Muscle of leg (tissue), 11 donors: ENCODE measurements around the gene GLIS2. TPM values are rescaled to one million over a fixed set of nuclear protein-coding genes. Genes with fewer than 3 reads are reported as not detected.

Experiments
- DNase-seq: peaks from one replicate; pipeline ENCODE4 v3.0.0; 2013
- H3K27ac ChIP-seq: one replicate; pipeline ENCODE4 v1.5.1; 2013; ENCODE audit warnings: mild to moderate bottlenecking, low read length, control low read depth
- H3K27me3 ChIP-seq: one replicate; pipeline ENCODE4 v1.6.1; 2013; ENCODE audit warnings: low read length; ENCODE audit not compliant: control insufficient read depth, insufficient read depth
- H3K36me3 ChIP-seq: one replicate; pipeline ENCODE4 v1.6.1; 2013; ENCODE audit warnings: low read length; ENCODE audit not compliant: control insufficient read depth, insufficient read depth
- H3K4me1 ChIP-seq: one replicate; pipeline ENCODE4 v1.6.1; 2013; ENCODE audit warnings: low read length; ENCODE audit not compliant: control insufficient read depth, insufficient read depth
- H3K4me3 ChIP-seq: one replicate; pipeline ENCODE4 v1.5.1; 2013; ENCODE audit warnings: low read length, control low read depth
- H3K9me3 ChIP-seq: replicated peaks from 2 replicates; pipeline ENCODE4 v1.6.1; 2013; ENCODE audit warnings: low read depth, low read length; ENCODE audit not compliant: control insufficient read depth
- WGBS: methylation state at CpG from one replicate; pipeline ENCODE4 v1.1.5; 2013; ENCODE audit warnings: missing lambda C conversion rate; ENCODE audit not compliant: insufficient coverage; 5-methylcytosine and 5-hydroxymethylcytosine counted together
- polyA plus RNA-seq, 8 donors: library from polyadenylated mRNA; unstranded; fragments of 120-200 nt; gene quantifications; one replicate each; pipeline versions ENCODE4 v1.2.1 to v1.2.3, GENCODE V29; 2013; ENCODE audit warnings: inconsistent platforms in 1 of 8, low replicate concordance in 1 of 8; ENCODE audit not compliant: insufficient read length in 8 of 8, insufficient read depth in 1 of 8
- total RNA-seq: library from RNA; stranded (reverse); fragments of 120-200 nt; gene quantifications from one replicate; pipeline ENCODE4 v1.2.4, GENCODE V29; 2013

GLIS2 gene
- total and polyA plus RNA-seq, 9 donors, result 6.5 to 30.1 (median 25.5) TPM

DNA sequence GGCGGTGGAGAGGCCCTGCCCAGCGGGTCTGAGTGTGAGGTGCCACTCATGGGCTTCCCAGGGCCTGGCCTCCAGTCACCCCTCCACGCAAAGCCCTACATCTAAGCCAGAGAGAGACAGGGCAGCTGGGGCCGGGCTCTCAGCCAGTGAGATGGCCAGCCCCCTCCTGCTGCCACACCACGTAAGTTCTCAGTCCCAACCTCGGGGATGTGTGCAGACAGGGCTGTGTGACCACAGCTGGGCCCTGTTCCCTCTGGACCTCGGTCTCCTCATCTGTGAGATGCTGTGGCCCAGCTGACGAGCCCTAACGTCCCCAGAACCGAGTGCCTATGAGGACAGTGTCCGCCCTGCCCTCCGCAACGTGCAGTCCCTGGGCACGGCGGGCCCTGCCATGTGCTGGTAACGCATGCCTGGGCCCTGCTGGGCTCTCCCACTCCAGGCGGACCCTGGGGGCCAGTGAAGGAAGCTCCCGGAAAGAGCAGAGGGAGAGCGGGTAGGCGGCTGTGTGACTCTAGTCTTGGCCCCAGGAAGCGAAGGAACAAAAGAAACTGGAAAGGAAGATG is 67.0 kb downstream of the GLIS2 start:
- DNase-seq, result no peak
- H3K9me3 ChIP-seq, result no peaks in the 10 kb centered on the region
- H3K4me3 ChIP-seq, result no peak overlapping the region
- H3K27me3 ChIP-seq, result no peaks in the 10 kb centered on the region
- H3K36me3 ChIP-seq, result peaks cover 49% of the 10 kb centered on the region
- 70% methylated on average over 13 of the region's 21 CpGs for WGBS
- H3K4me1 ChIP-seq, result peaks cover 90% of the 10 kb centered on the region
- H3K27ac ChIP-seq, result peak overlapping the region; percentile 35

DNA sequence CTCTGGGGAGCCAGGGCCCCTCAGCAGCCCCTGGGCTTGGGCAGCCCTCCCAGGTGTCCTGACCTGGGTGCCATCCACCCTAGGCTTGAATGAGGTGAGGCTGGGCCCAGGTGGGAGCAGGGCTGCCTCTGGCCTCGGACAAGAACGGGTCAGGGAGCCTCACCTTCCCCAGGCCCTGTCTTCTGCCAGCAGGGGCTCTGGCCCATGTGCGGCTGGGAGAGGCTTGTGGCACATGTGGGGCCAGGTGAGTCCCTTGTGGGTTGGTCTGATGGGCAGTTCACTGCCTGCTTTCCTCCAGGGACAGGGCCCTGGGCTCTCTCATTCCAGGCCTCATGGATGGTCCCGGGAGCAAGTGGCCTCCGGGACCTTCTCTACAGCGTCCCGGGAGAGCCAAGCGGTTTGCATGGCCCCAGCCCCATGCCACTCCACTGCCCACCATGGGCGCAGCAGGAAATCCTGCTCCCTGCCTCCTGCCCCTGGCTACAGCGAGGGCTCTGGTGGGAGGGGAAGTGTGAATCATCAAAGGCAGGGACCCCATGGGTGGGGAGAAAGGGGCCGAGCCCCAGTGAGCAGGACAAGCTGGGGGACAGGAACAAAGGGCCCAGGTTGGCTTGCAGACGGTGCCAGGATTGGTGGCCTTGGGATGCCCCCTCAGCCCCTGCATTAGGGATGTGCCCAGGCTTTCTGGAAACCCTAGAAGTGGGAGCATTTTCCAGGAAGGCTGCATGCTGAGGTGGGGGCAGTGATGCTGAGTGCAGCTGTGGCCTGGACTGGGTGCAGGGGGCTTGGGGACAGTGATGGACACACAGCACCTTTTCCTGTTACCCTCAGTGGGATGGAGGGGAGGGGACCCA is 68.0 kb downstream of the GLIS2 start:
- H3K4me1 ChIP-seq, result peaks cover 90% of the 10 kb centered on the region
- H3K36me3 ChIP-seq, result peaks cover 53% of the 10 kb centered on the region
- peak overlapping the region; percentile 62 for H3K27ac ChIP-seq

DNA sequence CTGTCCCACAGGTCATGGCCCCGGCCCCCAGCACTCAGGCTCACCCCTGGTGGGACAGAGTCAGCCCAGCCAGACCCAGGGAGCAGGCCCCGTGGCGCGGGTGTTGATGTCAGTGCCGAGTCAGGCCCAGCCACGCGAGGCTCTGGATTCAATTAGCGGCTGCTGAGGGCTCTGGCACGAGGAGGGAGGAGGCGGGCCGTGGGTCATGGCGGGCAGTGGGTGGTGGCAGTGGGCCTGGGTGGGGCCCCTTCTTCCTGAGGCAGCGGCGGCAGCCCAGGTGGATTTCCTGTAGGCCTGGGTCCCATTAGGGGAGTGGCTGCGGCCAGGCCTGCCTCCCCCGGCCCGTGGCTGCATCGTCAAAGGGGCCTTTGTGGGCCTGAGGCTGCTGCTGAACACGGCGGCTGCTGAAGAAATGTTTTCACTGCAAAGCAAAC is 68.7 kb downstream of the GLIS2 start:
- no peaks in the 10 kb centered on the region for H3K27me3 ChIP-seq
- no peaks in the 10 kb centered on the region for H3K9me3 ChIP-seq
- DNase-seq, result peak; percentile 63
- WGBS, result 21% methylated on average over 18 of the region's 20 CpGs
- peaks cover 92% of the 10 kb centered on the region for H3K4me1 ChIP-seq
- H3K27ac ChIP-seq, result peak overlapping the region; percentile 62
- H3K36me3 ChIP-seq, result peaks cover 47% of the 10 kb centered on the region
- no peak overlapping the region for H3K4me3 ChIP-seq

More for the DNA sequence above, 68.0 kb downstream of the GLIS2 start:
- H3K27me3 ChIP-seq, result no peaks in the 10 kb centered on the region
- no peaks in the 10 kb centered on the region for H3K9me3 ChIP-seq
- H3K4me3 ChIP-seq, result no peak overlapping the region
- no peak for DNase-seq
- 77% methylated on average over 8 of the region's 12 CpGs for WGBS

DNA sequence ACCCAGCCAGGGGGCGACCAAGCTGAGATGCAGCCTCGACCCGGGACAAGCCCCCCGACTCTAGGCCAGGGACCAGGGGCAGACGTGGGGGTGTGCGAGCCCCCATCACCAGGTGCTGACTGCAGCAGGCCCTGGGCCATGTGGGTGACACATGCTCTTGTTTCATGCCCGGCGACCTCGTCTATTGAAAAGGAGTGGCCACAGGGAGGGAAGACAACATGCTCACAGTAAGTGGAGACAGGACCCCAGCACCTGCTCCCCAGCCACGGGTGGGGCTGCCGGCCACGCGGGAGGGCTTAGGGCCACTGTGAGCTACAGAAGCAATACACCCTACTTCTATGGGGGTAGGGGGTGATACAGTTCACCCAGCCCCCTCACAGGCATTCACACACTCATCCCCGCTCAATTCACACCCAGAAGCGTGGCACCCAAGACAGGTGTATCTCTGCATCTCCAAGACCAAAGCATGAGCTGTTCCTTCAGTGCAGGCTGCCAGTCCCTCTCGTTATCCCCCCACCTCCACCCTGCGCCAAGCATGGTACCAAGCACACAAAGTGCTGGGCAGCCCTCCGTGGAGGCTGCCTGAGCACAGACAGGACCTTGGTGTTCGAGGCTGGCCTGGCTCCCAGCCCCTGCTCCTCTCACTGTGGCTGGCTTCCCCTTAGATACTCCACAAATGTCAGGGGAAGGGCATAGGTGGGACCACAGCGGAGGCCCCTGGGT is 69.4 kb downstream of the GLIS2 start:
- WGBS, result 63% methylated on average over 10 of the region's 20 CpGs
- DNase-seq, result peak; percentile 14
- Histone ChIP-seq H3K27ac (peak overlapping the region; percentile 62), H3K9me3 (no peaks in the 10 kb centered on the region), H3K4me1 (peaks cover 94% of the 10 kb centered on the region), H3K4me3 (no peak overlapping the region), H3K27me3 (no peaks in the 10 kb centered on the region), H3K36me3 (peaks cover 47% of the 10 kb centered on the region)

DNA sequence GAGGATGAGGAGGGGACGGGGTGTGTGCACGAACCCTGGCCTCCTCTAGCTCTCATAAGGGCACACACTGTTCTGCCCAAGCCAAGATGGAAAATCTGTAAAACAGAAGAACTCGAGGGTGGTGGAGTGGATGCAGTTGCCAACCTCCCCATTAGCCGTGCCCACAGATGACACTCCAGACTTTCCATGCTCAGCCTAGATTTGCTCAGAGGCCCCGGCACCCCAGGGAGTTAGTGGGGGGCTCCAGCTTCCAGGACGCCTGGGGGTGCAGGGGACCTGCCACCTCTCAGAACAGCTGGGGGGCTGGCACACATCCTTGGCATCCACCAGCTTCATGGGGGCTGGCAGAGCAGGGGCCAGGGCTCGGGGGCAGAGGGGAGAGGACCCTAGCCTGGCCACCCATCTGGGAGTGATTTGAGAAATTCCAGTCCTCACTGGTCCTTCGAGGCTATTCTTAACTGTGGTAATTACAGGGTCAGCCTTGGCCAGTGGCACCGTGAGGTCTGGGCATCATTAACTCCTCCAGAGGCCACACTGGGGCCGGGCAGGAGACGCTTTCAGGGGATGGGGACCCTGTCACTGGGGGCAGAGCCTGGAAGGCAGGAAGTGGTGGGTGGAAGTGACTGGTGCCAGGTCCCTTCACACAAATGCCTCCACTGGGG is 70.1 kb downstream of the GLIS2 start:
- H3K9me3 ChIP-seq, result no peaks in the 10 kb centered on the region
- no peak overlapping the region for H3K4me3 ChIP-seq
- H3K27ac ChIP-seq, result peak overlapping the region; percentile 40
- no peak for DNase-seq
- peaks cover 94% of the 10 kb centered on the region for H3K4me1 ChIP-seq
- no peaks in the 10 kb centered on the region for H3K27me3 ChIP-seq
- 39% methylated on average over 5 of the region's 11 CpGs for WGBS
- peaks cover 50% of the 10 kb centered on the region for H3K36me3 ChIP-seq

DNA sequence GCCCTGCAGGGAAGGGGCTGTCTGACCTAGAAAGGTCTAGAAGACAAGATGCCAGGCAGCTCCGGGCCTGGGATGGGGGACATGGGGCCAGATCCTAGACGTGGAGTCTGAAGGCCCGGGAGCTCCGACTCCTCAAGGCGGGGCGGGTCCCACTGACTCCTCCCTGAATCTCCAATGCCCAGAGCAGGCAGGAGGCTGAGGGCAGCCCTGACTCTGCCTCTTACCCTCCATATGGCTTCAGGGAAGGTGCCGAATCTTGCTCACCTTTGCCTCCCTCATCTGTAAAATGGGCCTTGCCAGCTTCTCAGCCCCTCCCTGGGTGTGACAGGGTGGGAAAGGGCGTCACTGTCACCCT is 70.6 kb downstream of the GLIS2 start:
- Histone ChIP-seq H3K27ac (no peak overlapping the region), H3K4me3 (no peak overlapping the region), H3K36me3 (peaks cover 46% of the 10 kb centered on the region), H3K9me3 (no peaks in the 10 kb centered on the region), H3K27me3 (no peaks in the 10 kb centered on the region), H3K4me1 (peaks cover 93% of the 10 kb centered on the region)
- WGBS, result 57% methylated on average over 6 of the region's 8 CpGs
- DNase-seq, result peak; percentile 42

DNA sequence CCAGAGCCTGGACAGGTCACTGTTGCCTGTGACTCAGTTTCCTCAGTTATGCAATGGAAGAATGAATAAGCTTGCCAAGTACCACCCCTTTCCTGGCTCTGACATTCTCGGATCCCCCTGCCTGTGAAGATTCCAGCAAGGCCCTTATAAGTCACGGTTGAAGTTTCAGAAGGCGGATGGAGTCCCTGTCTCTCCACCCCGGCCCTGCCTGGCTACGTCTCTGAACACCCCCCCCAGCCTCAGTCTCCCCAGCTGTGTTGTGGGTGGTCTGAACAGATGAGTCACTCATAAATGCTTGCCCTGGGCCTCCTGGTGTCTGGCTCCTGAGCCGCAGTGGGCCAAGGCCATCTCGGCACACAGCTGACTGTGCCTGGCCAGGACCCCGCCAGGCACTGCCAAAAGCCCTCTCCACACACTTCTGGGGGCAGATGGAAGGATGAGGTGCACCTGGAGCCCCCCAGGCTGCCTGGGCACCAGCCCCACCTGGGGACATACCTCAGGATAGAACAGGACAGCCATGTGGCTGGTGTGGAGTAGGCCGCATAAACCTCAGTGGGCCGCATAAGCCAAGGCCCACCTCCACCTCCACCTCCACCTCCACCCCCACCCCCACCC is 71.2 kb downstream of the GLIS2 start:
- peak; percentile 30 for DNase-seq
- Histone ChIP-seq H3K4me1 (peaks cover 93% of the 10 kb centered on the region), H3K27ac (peak overlapping the region; percentile 20), H3K4me3 (no peak overlapping the region), H3K36me3 (peaks cover 40% of the 10 kb centered on the region), H3K9me3 (no peaks in the 10 kb centered on the region), H3K27me3 (no peaks in the 10 kb centered on the region)
- WGBS, result no CpG with 5 or more reads among the region's 10 CpGs

DNA sequence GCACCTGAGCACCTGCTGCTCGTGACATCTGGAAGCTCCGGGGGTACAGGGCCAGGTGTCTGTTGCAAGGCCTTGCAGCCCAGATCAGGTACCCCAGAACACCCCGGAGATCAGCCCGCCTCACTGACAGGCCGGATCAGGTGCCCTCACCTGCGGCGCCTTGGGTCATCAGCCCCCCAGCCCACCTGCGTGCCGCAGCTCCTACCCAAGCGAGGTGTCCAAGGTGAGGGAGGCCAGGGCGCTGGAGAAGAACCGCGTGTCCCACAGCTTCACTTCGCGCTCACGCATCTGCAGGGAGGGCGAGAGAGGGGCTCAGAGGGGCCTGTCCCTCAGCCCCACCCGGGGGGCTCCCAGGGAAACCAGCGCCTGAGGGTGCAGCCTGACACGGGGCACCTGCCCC is 71.9 kb downstream of the GLIS2 start:
- Histone ChIP-seq H3K27ac (no peak overlapping the region), H3K9me3 (no peaks in the 10 kb centered on the region), H3K4me3 (no peak overlapping the region), H3K36me3 (peaks cover 37% of the 10 kb centered on the region), H3K27me3 (no peaks in the 10 kb centered on the region), H3K4me1 (peaks cover 94% of the 10 kb centered on the region)
- 92% methylated on average over 20 of the region's 20 CpGs for WGBS
- DNase-seq, result no peak

DNA sequence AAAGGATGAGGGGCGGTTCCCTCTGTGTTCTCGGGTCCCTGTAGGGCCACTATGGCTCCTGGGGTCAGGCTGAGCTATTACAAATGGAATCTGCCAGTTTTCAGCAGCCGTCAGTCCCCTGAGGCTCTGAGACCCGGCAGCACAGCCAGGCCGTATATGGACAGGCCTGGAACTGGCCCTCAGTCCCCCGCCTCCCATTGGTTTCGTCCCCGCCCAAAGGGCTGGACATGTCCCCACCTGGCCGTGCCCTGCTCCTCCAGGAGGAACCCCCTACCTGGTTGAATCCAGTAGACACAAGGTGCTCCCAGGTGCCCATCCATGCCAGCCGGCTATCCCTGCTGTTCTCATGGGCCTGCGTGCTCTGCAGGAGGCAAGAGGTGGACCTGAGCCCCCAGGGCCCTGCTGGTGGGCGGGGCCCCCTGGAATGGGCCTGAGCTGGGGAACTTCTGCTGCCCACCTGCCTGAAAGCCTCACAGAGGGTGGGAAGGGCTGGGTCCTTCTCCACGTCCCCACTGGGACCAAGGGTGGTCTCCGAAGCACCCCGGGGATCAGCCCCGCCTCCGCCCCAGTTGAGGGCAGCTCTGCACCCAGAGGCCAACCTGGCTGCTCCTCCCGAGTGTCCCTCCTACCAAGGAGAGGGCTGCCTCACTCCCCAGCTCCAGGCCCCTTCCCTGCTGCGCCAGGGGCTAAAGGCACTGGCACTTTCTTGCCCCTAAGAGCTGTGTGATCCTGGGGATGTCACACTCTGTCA is 72.6 kb downstream of the GLIS2 start:
- Histone ChIP-seq H3K27me3 (no peaks in the 10 kb centered on the region), H3K4me1 (peaks cover 96% of the 10 kb centered on the region), H3K4me3 (no peak overlapping the region), H3K36me3 (peaks cover 36% of the 10 kb centered on the region), H3K9me3 (no peaks in the 10 kb centered on the region), H3K27ac (peak overlapping the region; percentile 74)
- peak; percentile 50 for DNase-seq
- WGBS, result 52% methylated on average over 16 of the region's 19 CpGs
